ENCODE results near the gene B3GAT3.

DNA sequence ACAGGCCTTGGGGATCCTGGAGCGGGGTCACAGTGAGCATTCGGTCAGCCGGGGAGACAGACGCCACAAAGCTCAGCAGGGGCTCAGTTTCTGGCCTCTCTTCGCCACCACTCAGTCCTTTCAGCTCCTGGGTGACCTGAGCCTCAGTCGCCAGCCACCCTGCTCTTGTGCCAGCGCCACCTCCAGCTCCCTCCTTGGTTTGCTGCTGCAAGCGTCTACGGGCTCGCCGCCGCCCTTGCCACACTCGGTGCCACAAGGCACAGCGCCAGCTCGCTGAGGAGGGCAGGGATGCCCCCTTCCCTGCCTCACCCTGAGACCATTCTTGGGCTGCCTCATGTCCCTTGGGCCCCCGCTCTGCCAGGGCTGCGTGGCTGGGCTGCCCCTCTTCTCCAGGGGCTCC is 46.6 kb downstream of the B3GAT3 start:
- TF ChIP-seq, protein P1, sequence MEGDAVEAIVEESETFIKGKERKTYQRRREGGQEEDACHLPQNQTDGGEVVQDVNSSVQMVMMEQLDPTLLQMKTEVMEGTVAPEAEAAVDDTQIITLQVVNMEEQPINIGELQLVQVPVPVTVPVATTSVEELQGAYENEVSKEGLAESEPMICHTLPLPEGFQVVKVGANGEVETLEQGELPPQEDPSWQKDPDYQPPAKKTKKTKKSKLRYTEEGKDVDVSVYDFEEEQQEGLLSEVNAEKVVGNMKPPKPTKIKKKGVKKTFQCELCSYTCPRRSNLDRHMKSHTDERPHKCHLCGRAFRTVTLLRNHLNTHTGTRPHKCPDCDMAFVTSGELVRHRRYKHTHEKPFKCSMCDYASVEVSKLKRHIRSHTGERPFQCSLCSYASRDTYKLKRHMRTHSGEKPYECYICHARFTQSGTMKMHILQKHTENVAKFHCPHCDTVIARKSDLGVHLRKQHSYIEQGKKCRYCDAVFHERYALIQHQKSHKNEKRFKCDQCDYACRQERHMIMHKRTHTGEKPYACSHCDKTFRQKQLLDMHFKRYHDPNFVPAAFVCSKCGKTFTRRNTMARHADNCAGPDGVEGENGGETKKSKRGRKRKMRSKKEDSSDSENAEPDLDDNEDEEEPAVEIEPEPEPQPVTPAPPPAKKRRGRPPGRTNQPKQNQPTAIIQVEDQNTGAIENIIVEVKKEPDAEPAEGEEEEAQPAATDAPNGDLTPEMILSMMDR (IDR thresholded peaks at IDR 0.05), result no peak
- no peak for TF ChIP-seq POLR2A (IDR thresholded peaks at IDR 0.05)
